ENCODE data around the gene TSPAN9. TPM values are rescaled to one million over a fixed set of nuclear protein-coding genes. Genes with fewer than 3 reads are reported as not detected.

Gene TSPAN9
- polyA plus RNA-seq, 2 of the 4 experiments (the other 2 are of a cell fraction) = 12.4 to 16.1 TPM

GRCh38 chr12:3107954-3108353 is 30.8 kb downstream of the TSPAN9 start:
- no peak overlapping the region for H3K4me2 ChIP-seq
- no peak overlapping the region for H3K4me3 ChIP-seq
- H3K9me3 ChIP-seq = no peaks in the 10 kb centered on the region
- TF ChIP-seq PHF8 (IDR thresholded peaks at IDR 0.05; ENCODE audit: borderline replicate concordance, low read depth) = no peak
- TF ChIP-seq FOSL2 (IDR thresholded peaks at IDR 0.05) = no peak
- 0 out of 2 replicates have a peak, but pooled peaks have one; percentile 33 for TF ChIP-seq FOSL2 (CRISPR knock-in tag; IDR thresholded peaks at IDR 0.05)
- DNase-seq (ENCODE audit: low read depth in 1 of 2, low spot score in 1 of 2) (no peak), FAIRE-seq (no peak), ATAC-seq (peak; percentile 21 to 46; a peak in 3 of 6 replicates)
- 81% methylated on average over 3 of the region's 3 CpGs for WGBS (ENCODE audit: missing lambda C conversion rate)
- POLR2A ChIA-PET = no interaction called here
- CTCF ChIA-PET = no interaction called here
- no peak overlapping the region for H3K27ac ChIP-seq
- 0 out of 3 replicates have a peak, but pooled peaks cover 5% of the 10 kb centered on the region for H3K4me1 ChIP-seq

GRCh38 chr12:3110578-3110977 is 33.4 kb downstream of the TSPAN9 start:
- WGBS (ENCODE audit: missing lambda C conversion rate) = 46% methylated on average over 2 of the region's 2 CpGs
- no peak overlapping the region for H3K4me3 ChIP-seq
- no peak for TF ChIP-seq JUNB (IDR thresholded peaks at IDR 0.05)
- no peak for TF ChIP-seq MAFK (IDR thresholded peaks at IDR 0.05; ENCODE audit: partially characterized antibody)
- TF ChIP-seq HOXA7 (CRISPR knock-in tag; IDR thresholded peaks at IDR 0.05) = no peak
- TF ChIP-seq BHLHE40 (IDR thresholded peaks at IDR 0.05; ENCODE audit: low read depth, low read length) = no peak
- no peak for TF ChIP-seq HMGXB4 (CRISPR knock-in tag; IDR thresholded peaks at IDR 0.05; ENCODE audit: borderline replicate concordance)
- no peak for TF ChIP-seq ESRRA (IDR thresholded peaks at IDR 0.05; ENCODE audit: borderline replicate concordance, low read length)
- no peak for TF ChIP-seq POLR2A (IDR thresholded peaks at IDR 0.05; ENCODE audit: low read length)
- TF ChIP-seq SREBF2 (IDR thresholded peaks at IDR 0.05) = no peak
- no peak for TF ChIP-seq CBX8 (IDR thresholded peaks at IDR 0.05)
- TF ChIP-seq RNF2 (IDR thresholded peaks at IDR 0.05; ENCODE audit: borderline replicate concordance, low read depth) = no peak
- TF ChIP-seq FOSL2 (IDR thresholded peaks at IDR 0.05) = no peak
- TF ChIP-seq FOSL2 (CRISPR knock-in tag; IDR thresholded peaks at IDR 0.05) = no peak
- no peak for TF ChIP-seq EHF (CRISPR knock-in tag; IDR thresholded peaks at IDR 0.05)
- no peak for TF ChIP-seq GATA3 (IDR thresholded peaks at IDR 0.05; ENCODE audit: borderline replicate concordance)
- no peak for TF ChIP-seq NR3C1 (IDR thresholded peaks at IDR 0.05)
- TF ChIP-seq RFX5 (IDR thresholded peaks at IDR 0.05) = no peak
- no peak for TF ChIP-seq RAD21 (conservative IDR thresholded peaks at IDR 0.05 in 1 of 2, IDR thresholded peaks at IDR 0.05 in 1 of 2)
- H3K9me3 ChIP-seq = no peaks in the 10 kb centered on the region
- ATAC-seq = no peak
- DNase-seq (ENCODE audit: low read depth in 1 of 2, low spot score in 1 of 2) = no peak
- no peak for FAIRE-seq
- CTCF ChIA-PET = interaction anchor here (1.3 to 2.2 kb wide), 2 partner anchors 28 to 165 kb away, joined by 3 to 7 read pairs; no protein-coding TSS in a partner anchor
- no peak overlapping the region for H3K27ac ChIP-seq
- no peak overlapping the region for H3K4me2 ChIP-seq
- POLR2A ChIA-PET = no interaction called here
- H3K4me1 ChIP-seq = 0 out of 3 replicates have a peak, but pooled peaks cover 5% of the 10 kb centered on the region

GRCh38 chr12:3113671-3114325 is 36.6 kb downstream of the TSPAN9 start:
- Histone ChIP-seq H3K27ac (no peak overlapping the region), H3K4me2 (no peak overlapping the region), H3K4me3 (no peak overlapping the region), H3K4me1 (no peaks in the 10 kb centered on the region), H3K9me3 (no peaks in the 10 kb centered on the region)
- ChIA-PET CTCF (interaction anchor here (0.7 to 2.0 kb wide), 3 partner anchors 41 to 162 kb away, joined by 3 to 5 read pairs (median 4); no protein-coding TSS in a partner anchor), POLR2A (interaction anchor here (0.7 kb wide), 1 partner anchor 33 kb away, joined by 3 read pairs; no protein-coding TSS in a partner anchor)
- FAIRE-seq (no peak), DNase-seq (ENCODE audit: low read depth in 1 of 2, low spot score in 1 of 2) (no peak), ATAC-seq (no peak; a peak in 1 of 6 replicates)
- whole genome bisulfite sequencing (ENCODE audit: missing lambda C conversion rate) = 62% methylated on average over 8 of the region's 8 CpGs
- TF ChIP-seq MAX (IDR thresholded peaks at IDR 0.05) (no peak), FOSB (CRISPR knock-in tag; IDR thresholded peaks at IDR 0.05) (no peak), MAZ (IDR thresholded peaks at IDR 0.05; ENCODE audit: borderline replicate concordance, low read depth, low read length) (no peak), MYC (IDR thresholded peaks at IDR 0.05; ENCODE audit: borderline replicate concordance, low read length) (no peak), NPAS2 (CRISPR knock-in tag; IDR thresholded peaks at IDR 0.05; ENCODE audit: borderline replicate concordance) (no peak), REST (IDR thresholded peaks at IDR 0.05) (no peak), EHF (CRISPR knock-in tag; IDR thresholded peaks at IDR 0.05) (no peak), CHD2 (IDR thresholded peaks at IDR 0.05; ENCODE audit: low read length, partially characterized antibody) (no peak), PHF8 (IDR thresholded peaks at IDR 0.05; ENCODE audit: borderline replicate concordance, low read depth) (no peak), POLR2AphosphoS2 (conservative IDR thresholded peaks at IDR 0.05; ENCODE audit: low read length) (no peak), JUN (IDR thresholded peaks at IDR 0.05) (no peak), HOXB5 (CRISPR knock-in tag; IDR thresholded peaks at IDR 0.05) (no peak), SMC3 (IDR thresholded peaks at IDR 0.05) (no peak), HOXB13 (CRISPR knock-in tag; IDR thresholded peaks at IDR 0.05; ENCODE audit: low read depth) (no peak), NR3C1 (IDR thresholded peaks at IDR 0.05) (no peak), ZSCAN20 (CRISPR knock-in tag; IDR thresholded peaks at IDR 0.05) (no peak)
